ENCODE measurements around the gene ASB2. TPM values are rescaled to one million over a fixed set of nuclear protein-coding genes. Genes with fewer than 3 reads are reported as not detected.

The ASB2 gene
- total and polyA plus RNA-seq, 2 of the 13 experiments (the other 11 are each of a cell fraction or from before 2014, with no cell fraction given): 0.82 to 4.1 TPM

GRCh38 chr14:93903342-93904184 lies 72.8 kb downstream of the ASB2 start (continued):
- TF ChIP-seq ZNF710 (CRISPR knock-in tag; IDR thresholded peaks at IDR 0.05; ENCODE audit: borderline replicate concordance) (0 out of 2 replicates have a peak, but pooled peaks have one; percentile 66), KLF12 (CRISPR knock-in tag; IDR thresholded peaks at IDR 0.05; ENCODE audit: borderline replicate concordance) (peak; percentile 42; the same call in 1 of the 2 replicates), CAMTA2 (CRISPR knock-in tag; IDR thresholded peaks at IDR 0.05; ENCODE audit: borderline replicate concordance) (0 out of 2 replicates have a peak, but pooled peaks have one; percentile 35), CREB3 (CRISPR knock-in tag; IDR thresholded peaks at IDR 0.05) (no peak), ZBTB46 (CRISPR knock-in tag; IDR thresholded peaks at IDR 0.05; ENCODE audit: borderline replicate concordance) (no peak), ZNF644 (CRISPR knock-in tag; IDR thresholded peaks at IDR 0.05; ENCODE audit: low read depth) (0 out of 2 replicates have a peak, but pooled peaks have one; percentile 13), YEATS4 (CRISPR knock-in tag; IDR thresholded peaks at IDR 0.05; ENCODE audit: borderline replicate concordance) (0 out of 2 replicates have a peak, but pooled peaks have one; percentile 3), NFE2L2 (IDR thresholded peaks at IDR 0.05; ENCODE audit: low read length) (no peak), CHD2 (IDR thresholded peaks at IDR 0.05; ENCODE audit: low read depth, low read length) (no peak), ZNF776 (CRISPR knock-in tag; IDR thresholded peaks at IDR 0.05) (0 out of 2 replicates have a peak, but pooled peaks have one; percentile 40), ZNF605 (CRISPR knock-in tag; IDR thresholded peaks at IDR 0.05) (0 out of 2 replicates have a peak, but pooled peaks have one; percentile 1), ZXDC (CRISPR knock-in tag; IDR thresholded peaks at IDR 0.05) (0 out of 2 replicates have a peak, but pooled peaks have one; percentile 50), MAF1 (CRISPR knock-in tag; IDR thresholded peaks at IDR 0.05; ENCODE audit: borderline replicate concordance) (no peak), PATZ1 (CRISPR knock-in tag; IDR thresholded peaks at IDR 0.05) (peak; percentile 50)
